NCI-H2081 (cell line): ENCODE results near the gene MPP1.

Experiments used
- DNase-seq, 2 experiments: peaks; one replicate each; lab custom pipeline; 2025; lab: John Stamatoyannopoulos, UW

MPP1 gene

GRCh38 chrX:154731881-154732280 lies 73.4 kb downstream of the MPP1 start:
- no peak for DNase-seq

- no peak for DNase-seq
Observed at GRCh38 chrX:154731184-154731583, 74.1 kb downstream of the MPP1 start.

GRCh38 chrX:154730253-154730891 lies 74.9 kb downstream of the MPP1 start:
- DNase-seq, result no peak

- DNase-seq, result no peak
Observed at GRCh38 chrX:154729439-154729838, 75.8 kb downstream of the MPP1 start.
